GM23338 (cell line): ENCODE data around the gene PRCC. TPM values are rescaled to one million over a fixed set of nuclear protein-coding genes. Genes with fewer than 3 reads are reported as not detected.

Experiments
- ATAC-seq: fragments of 200-7000 bp; cut with Tn5 transposase; 3 replicates; pipeline ENCODE4 v1.9.1; 2020
- DNase-seq: peaks from one replicate; pipeline ENCODE4 v3.0.0-alpha.2; 2015; ENCODE audit warnings: low spot score
- H2AFZ ChIP-seq: fragments of 200-600 bp; sonication (generic); 2 replicates; pipeline ENCODE4 v1.8.0; 2016; ENCODE audit warnings: antibody characterized with exemption, mild to moderate bottlenecking, moderate library complexity
- H3F3A ChIP-seq: fragments of 200-600 bp; sonication (generic); replicated peaks from 2 replicates; pipeline ENCODE4 v1.8.0; 2017; ENCODE audit warnings: antibody characterized with exemption, mixed run types, low read depth
- H3K27ac ChIP-seq: fragments of 200-600 bp; sonication (generic); 2 replicates; pipeline ENCODE4 v1.6.1; 2016; ENCODE audit warnings: low read depth
- H3K27me3 ChIP-seq: fragments of 200-600 bp; sonication (generic); 2 replicates; pipeline ENCODE4 v1.8.0; 2016; ENCODE audit warnings: mild to moderate bottlenecking, mixed run types, moderate library complexity; ENCODE audit not compliant: insufficient read depth
- H3K36me3 ChIP-seq: fragments of 200-600 bp; sonication (generic); 2 replicates; pipeline ENCODE4 v1.8.0; 2016; ENCODE audit warnings: mild to moderate bottlenecking; ENCODE audit not compliant: insufficient read depth
- H3K4me1 ChIP-seq: fragments of 200-600 bp; sonication (generic); 2 replicates; pipeline ENCODE4 v1.8.0; 2016; ENCODE audit warnings: mild to moderate bottlenecking, moderate library complexity; ENCODE audit not compliant: insufficient read depth
- H3K4me2 ChIP-seq: fragments of 200-600 bp; sonication (generic); 2 replicates; pipeline ENCODE4 v1.7.1; 2017; ENCODE audit warnings: mixed run types
- H3K4me3 ChIP-seq: fragments of 200-600 bp; sonication (generic); 2 replicates; pipeline ENCODE4 v1.6.1; 2016; ENCODE audit warnings: mixed run types
- H3K79me2 ChIP-seq: fragments of 200-600 bp; sonication (generic); replicated peaks from 2 replicates; pipeline ENCODE4 v1.8.0; 2017; ENCODE audit warnings: mild to moderate bottlenecking; ENCODE audit not compliant: insufficient read depth
- H3K9me2 ChIP-seq: fragments of 200-600 bp; sonication (generic); 2 replicates; pipeline ENCODE4 v1.8.0; 2017; ENCODE audit not compliant: insufficient read depth
- H4K20me1 ChIP-seq: fragments of 200-600 bp; sonication (generic); replicated peaks from 2 replicates; pipeline ENCODE4 v1.8.0; 2017; ENCODE audit warnings: mild to moderate bottlenecking; ENCODE audit not compliant: insufficient read depth
- H3K27ac Mint-ChIP-seq: 2 replicates; pipeline ENCODE4 v1.8.0; 2020; ENCODE audit warnings: inconsistent platforms, mild to moderate bottlenecking, moderate library complexity, mixed read lengths
- H3K27me3 Mint-ChIP-seq: 3 replicates; pipeline ENCODE4 v1.8.0; 2022; ENCODE audit warnings: low read depth, mild to moderate bottlenecking, moderate library complexity, mixed read lengths, inconsistent platforms; ENCODE audit not compliant: insufficient read depth, poor library complexity
- H3K36me3 Mint-ChIP-seq: 3 replicates; pipeline ENCODE4 v1.8.0; 2021; ENCODE audit warnings: low read depth, mild to moderate bottlenecking, inconsistent platforms, moderate library complexity, mixed read lengths
- H3K4me1 Mint-ChIP-seq: 3 replicates; pipeline ENCODE4 v1.8.0; 2020; ENCODE audit warnings: mild to moderate bottlenecking, inconsistent platforms, mixed read lengths
- H3K4me3 Mint-ChIP-seq: 3 replicates; pipeline ENCODE4 v1.8.0; 2021; ENCODE audit warnings: moderate library complexity, mild to moderate bottlenecking, inconsistent platforms, mixed read lengths
- H3K9me3 Mint-ChIP-seq: 3 replicates; pipeline ENCODE4 v1.8.0; 2020; ENCODE audit warnings: moderate library complexity, mild to moderate bottlenecking, inconsistent platforms, mixed read lengths
- CREB1 ChIP-seq: fragments of 250-450 bp; sonication (Bioruptor Pico); IDR thresholded peaks from 2 replicates; pipeline ENCODE4 v1.5.0; 2020; ENCODE audit warnings: low read depth, mild to moderate bottlenecking, moderate library complexity
- JUNB ChIP-seq: IDR thresholded peaks from one replicate; pipeline ENCODE4 v1.6.1; 2016; ENCODE audit warnings: antibody characterized with exemption; ENCODE audit not compliant: unreplicated experiment
- POLR2AphosphoS5 ChIP-seq: IDR thresholded peaks from 2 replicates; pipeline ENCODE4 v1.6.1; 2016; ENCODE audit warnings: antibody characterized with exemption, low read depth
- REST ChIP-seq: IDR thresholded peaks from one replicate; pipeline ENCODE4 v1.6.1; 2018; ENCODE audit warnings: antibody characterized with exemption; ENCODE audit not compliant: unreplicated experiment
- ZNF114 ChIP-seq: fragments of 250-450 bp; sonication (Bioruptor Pico); IDR thresholded peaks from 2 replicates; pipeline ENCODE4 v1.5.0; 2020; ENCODE audit warnings: mild to moderate bottlenecking, moderate library complexity
- polyA plus RNA-seq: library from polyadenylated mRNA; unstranded; fragments of >200 nt; fragmentation: Nextera tagmentation; extraction: Ambion mirVana; gene quantifications from 2 replicates; pipeline ENCODE4 v1.2.1, GENCODE V29; 2016
- total RNA-seq: library from RNA; depleted of rRNA; stranded (reverse); fragments of >200 nt; shearing (Covaris generic); gene quantifications from 2 replicates; pipeline ENCODE4 v1.2.3, GENCODE V29; 2014
- TF ChIP-seq, protein P1 (sequence below): IDR thresholded peaks from 2 replicates; pipeline ENCODE4 v1.6.1; 2016; ENCODE audit warnings: antibody characterized with exemption

The PRCC gene
- total and polyA plus RNA-seq, 2 experiments from 2014 or later: 66.2 to 72.9 TPM

DNA sequence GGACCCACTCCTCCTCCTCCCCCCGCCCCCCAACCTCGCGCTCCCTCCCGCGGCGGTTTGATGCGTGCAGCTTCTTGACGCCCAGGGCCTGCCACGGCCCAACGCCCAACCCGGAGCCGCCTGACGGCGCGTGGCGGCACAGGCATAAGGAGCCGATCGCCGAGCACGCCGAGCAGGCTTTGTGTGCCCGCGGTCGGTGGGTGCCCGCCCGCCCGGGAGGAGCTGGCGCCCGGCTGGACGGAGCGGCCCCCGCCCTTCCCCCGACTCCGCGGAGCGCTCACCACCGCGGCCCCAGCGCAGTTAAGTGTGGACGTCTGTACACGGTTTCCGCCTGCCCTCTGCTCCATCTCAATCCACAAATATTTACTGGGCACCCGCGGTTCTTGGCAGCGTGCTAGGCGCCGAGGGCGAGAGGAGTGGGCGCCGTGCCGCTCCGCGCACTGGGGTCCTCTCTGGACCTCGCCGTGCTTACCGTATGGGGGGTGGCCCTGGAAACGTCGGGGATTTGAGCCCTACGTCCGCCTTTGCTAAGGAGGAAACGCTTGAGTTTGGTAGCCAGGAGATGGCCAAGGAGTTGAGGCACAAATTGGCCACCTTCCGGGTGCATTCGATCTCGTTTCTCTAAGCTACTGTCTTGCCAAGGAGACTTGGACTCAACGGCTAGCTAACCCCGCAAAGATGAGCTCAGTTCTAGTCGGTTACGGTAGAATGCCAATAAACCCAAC is 15.4 kb upstream of the PRCC start:
- Mint-ChIP-seq H3K9me3 (no peaks in the 10 kb centered on the region), H3K27ac (peak overlapping the region; percentile 97), H3K4me1 (peaks cover 38% of the 10 kb centered on the region), H3K36me3 (peaks cover 21% of the 10 kb centered on the region), H3K27me3 (peaks cover 12% of the 10 kb centered on the region), H3K4me3 (peak overlapping the region; percentile 89)
- TF ChIP-seq ZNF114 (no peak), REST (no peak), CREB1 (CRISPR knock-in tag) (peak; percentile 73), POLR2AphosphoS5 (peak; percentile 53)
- TF ChIP-seq, protein P1, sequence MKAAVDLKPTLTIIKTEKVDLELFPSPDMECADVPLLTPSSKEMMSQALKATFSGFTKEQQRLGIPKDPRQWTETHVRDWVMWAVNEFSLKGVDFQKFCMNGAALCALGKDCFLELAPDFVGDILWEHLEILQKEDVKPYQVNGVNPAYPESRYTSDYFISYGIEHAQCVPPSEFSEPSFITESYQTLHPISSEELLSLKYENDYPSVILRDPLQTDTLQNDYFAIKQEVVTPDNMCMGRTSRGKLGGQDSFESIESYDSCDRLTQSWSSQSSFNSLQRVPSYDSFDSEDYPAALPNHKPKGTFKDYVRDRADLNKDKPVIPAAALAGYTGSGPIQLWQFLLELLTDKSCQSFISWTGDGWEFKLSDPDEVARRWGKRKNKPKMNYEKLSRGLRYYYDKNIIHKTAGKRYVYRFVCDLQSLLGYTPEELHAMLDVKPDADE: peak; percentile 90
- peak; percentile 73 for ATAC-seq
- peaks cover 7% of the 10 kb centered on the region; the same call in 1 of the 2 replicates for H4K20me1 ChIP-seq
- H3K4me3 ChIP-seq: peak overlapping the region; percentile 99
- peaks cover 29% of the 10 kb centered on the region for H3F3A ChIP-seq
- no peaks in the 10 kb centered on the region for H3K36me3 ChIP-seq
- peak; percentile 98 for DNase-seq
- H3K27me3 ChIP-seq: no peaks in the 10 kb centered on the region
- peak overlapping the region; percentile 89 for H2AFZ ChIP-seq
- H3K9me2 ChIP-seq: no peaks in the 10 kb centered on the region
- H3K4me2 ChIP-seq: peak overlapping the region; percentile 78
- H3K27ac ChIP-seq: peak overlapping the region; percentile 97
- H3K79me2 ChIP-seq: peaks cover 53% of the 10 kb centered on the region
- H3K4me1 ChIP-seq: peaks cover 39% of the 10 kb centered on the region

DNA sequence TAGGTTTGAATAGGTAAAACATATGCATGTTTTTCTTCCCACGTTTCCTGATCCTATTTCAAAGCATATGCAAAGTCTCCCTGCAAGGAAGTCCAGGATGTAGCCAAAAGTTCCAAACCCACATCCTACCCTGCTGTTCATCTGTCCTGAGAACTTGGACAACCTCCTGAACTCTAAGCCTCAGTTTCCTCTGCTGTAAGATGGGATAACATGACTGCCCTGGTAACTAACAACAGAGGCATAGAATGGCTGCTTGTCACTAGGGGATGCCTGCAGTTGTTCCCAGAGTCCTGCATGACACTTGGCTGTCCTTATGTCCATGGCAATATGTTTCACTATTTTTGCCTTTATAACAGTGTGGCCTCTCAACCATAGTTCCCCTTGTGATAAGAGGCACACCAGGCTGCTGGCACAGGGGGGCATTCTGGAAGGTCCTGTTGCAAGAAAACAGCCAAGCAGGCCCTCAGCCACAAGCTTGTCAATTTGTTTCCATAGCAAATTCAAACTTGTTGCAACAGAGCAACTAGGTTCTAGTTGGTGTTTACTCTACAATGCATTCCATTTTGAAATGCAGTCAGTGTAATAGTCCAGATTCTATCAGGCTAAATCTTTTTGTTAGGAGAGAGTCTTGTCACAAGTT is 14.4 kb upstream of the PRCC start:
- peaks cover 34% of the 10 kb centered on the region for H3K4me1 ChIP-seq
- H3K36me3 Mint-ChIP-seq: peaks cover 21% of the 10 kb centered on the region; the same call in 2 of the 3 replicates
- peaks cover 9% of the 10 kb centered on the region for H3K27me3 Mint-ChIP-seq
- no peaks in the 10 kb centered on the region for H3K36me3 ChIP-seq
- H3K4me1 Mint-ChIP-seq: peaks cover 31% of the 10 kb centered on the region
- peaks cover 7% of the 10 kb centered on the region; the same call in 1 of the 2 replicates for H4K20me1 ChIP-seq
- no peaks in the 10 kb centered on the region for H3K9me3 Mint-ChIP-seq
- no peaks in the 10 kb centered on the region for H3K27me3 ChIP-seq
- peak overlapping the region; percentile 99 for H3K4me3 ChIP-seq
- no peak for TF ChIP-seq JUNB
- TF ChIP-seq POLR2AphosphoS5: no peak
- H3F3A ChIP-seq: peaks cover 22% of the 10 kb centered on the region
- H3K27ac ChIP-seq: 0 out of 2 replicates have a peak overlapping the region, but pooled peaks have one; percentile 97
- no peak for DNase-seq
- no peaks in the 10 kb centered on the region for H3K9me2 ChIP-seq
- peak overlapping the region; percentile 78 for H3K4me2 ChIP-seq
- no peak overlapping the region for H2AFZ ChIP-seq
- peaks cover 45% of the 10 kb centered on the region for H3K79me2 ChIP-seq
- H3K27ac Mint-ChIP-seq: no peak overlapping the region
- ATAC-seq: no peak
- peak overlapping the region; percentile 89 for H3K4me3 Mint-ChIP-seq
